HG02759 (cell line): ENCODE measurements around the gene RPS3.

Source experiments
- ATAC-seq: cut with Tn5 transposase; IDR thresholded peaks from one replicate; pipeline ENCODE4 v1.9.1; 2021; ENCODE audit warnings: mild to moderate bottlenecking, moderate library complexity; ENCODE audit not compliant: unreplicated experiment

Gene RPS3

DNA sequence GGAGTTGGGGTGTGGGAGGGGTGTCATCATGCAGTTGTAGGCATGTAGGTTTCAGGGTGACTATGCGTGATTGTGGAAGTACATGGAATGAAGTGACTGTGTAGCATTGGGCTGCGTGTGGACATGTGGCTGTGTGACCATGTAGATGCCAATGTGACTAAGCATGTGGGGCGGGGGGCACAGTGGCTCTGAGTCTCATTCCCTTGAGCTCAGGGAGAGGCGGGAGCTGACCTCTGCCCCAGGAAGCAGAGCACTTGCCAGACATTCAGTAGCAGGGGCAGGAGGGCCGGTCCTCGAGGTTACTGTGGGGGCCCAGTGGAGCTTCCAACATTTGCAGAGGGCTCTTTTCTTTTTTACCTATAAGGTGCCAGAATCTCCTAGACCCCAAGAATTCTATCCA is 34.1 kb downstream of the RPS3 start:
- ATAC-seq: no peak

DNA sequence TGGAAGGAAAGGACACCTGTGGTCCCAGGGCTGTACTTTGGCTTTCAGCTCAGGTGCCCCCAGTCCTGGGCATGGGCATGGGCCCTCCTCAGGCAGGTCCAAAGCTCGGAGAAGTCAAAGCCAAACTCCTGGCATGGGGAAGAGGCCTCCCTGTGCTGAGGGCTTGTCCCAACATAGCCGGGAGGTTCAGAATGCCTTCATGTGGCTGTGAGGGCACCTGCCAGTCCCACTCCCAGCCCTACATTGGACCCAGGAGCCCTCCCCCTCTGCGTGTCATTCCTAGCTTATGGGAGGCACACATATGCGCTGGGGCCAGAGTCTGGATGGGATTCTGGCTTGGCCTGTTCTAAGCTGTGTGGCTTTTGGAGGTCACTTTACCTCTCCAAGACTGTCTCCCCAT is 34.7 kb downstream of the RPS3 start:
- no peak for ATAC-seq

DNA sequence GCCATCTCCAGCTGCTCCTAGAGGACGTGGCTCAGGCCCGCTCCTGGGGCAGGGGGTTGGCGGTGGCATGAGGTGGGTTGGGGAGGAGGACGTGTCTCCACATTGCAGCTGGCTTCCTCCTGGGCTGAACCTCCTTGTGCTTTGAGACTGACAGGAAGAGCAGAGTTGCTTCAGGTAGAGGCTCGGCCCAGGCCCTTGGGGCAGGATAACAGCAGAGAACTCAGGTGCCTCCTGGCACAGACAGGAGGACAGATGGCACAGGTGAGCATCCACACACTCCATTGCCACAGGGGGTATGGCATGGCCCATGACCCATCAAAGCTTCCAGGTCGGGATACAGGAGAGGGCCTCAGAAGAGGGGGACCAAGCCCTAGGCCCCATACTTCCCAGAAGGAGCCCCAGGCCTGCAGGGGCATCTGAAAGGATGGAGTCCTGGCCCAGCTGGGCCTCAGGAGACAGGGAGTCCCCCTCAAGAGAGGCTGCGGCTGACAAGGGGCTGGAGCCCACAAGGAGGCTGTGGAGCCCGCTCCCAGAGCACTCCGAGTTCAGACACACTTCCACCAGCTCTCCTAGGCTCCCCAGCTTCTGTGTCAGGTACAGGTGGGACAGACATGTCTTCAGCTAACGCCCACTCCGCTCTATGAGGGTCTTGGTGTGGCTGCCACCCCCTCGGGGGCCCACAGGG is 35.7 kb downstream of the RPS3 start:
- no peak for ATAC-seq

DNA sequence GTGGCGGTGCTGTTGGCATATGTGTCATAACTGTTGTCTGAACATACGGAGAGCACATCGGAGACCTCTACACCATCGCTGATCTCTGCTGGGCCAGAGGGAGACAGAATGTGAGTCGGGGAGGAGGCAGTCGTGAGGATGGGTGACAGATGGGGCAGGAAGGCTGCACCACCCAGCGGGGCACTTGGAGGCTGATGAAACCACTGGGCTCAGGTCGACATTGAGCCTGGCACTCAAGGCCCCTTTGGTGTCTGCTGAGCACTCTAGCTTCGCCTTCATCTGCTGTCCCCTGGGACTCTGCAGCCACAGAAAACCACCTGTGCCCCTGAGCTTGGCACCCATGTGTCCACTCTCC is 36.2 kb downstream of the RPS3 start:
- no peak for ATAC-seq

DNA sequence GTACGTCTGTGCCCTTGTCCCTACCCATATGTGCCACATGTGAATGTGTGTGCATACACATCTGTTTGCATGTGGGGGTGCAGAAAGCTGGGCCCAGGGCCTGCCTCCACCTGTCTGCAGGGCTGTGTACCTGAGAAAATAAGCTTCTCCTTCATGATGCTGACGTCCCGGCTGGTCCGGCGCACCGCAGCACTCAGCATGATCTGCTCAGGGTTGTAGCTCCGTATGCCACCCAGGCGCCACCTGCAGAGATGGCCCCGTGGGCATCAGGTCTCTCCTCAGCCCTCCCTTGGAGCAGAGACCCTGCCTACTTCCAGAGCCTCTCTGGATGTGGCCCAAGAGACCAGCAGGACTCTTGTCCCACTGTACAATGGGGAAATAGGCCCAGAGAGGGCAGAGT is 37.5 kb downstream of the RPS3 start:
- no peak for ATAC-seq

DNA sequence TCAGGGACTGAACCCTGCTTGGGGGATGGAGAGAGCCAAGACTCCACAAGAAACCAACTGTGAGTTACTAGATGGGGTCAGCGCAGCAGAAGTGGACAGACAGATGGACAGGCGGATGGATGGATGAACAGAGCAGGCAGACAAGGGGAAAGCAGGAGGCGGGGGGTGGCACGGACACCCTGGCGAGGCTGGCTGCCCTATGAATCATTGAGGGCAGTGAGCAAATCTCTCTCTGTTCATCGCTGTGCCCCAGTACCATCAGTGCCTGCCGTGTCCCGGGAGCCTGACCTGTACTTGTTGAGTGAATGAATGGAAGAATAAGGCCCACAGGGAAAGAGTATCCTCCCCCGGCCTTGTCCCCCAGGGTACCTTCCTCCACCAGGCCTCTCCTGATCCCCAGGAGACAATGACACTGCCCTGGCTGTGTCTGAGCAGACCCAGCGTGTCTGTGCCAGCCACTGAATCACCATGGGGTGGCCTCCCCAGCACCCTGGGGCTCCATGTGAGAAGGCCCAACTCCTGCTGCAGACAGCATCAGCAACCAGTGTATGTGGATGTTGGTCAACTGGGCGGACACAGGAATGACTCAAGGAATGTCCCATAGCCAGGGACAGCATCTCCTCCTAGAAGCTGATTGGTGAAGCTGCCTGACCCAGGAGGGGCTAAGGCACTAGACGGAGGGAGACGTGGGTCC is 38.8 kb downstream of the RPS3 start:
- no peak for ATAC-seq

DNA sequence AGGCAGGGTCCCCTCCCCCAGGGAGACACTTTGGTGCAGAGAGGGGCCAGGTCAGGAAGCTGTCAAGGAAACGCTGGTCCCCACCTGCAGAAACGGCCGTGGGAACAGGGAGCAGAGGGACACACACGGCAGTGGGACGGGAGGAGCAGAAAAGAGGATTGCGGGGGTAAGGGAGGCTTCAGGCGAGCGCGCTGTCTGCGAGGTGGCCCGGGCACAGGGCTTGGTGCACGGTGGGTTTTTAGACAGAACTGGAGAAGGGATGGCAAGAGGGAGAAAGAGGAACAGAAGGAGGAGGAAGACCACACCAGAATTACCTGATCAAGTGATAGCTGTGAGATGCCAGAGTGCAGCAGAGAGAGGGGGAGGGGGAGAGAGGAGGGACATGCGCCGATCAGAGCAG is 39.7 kb downstream of the RPS3 start:
- no peak for ATAC-seq

DNA sequence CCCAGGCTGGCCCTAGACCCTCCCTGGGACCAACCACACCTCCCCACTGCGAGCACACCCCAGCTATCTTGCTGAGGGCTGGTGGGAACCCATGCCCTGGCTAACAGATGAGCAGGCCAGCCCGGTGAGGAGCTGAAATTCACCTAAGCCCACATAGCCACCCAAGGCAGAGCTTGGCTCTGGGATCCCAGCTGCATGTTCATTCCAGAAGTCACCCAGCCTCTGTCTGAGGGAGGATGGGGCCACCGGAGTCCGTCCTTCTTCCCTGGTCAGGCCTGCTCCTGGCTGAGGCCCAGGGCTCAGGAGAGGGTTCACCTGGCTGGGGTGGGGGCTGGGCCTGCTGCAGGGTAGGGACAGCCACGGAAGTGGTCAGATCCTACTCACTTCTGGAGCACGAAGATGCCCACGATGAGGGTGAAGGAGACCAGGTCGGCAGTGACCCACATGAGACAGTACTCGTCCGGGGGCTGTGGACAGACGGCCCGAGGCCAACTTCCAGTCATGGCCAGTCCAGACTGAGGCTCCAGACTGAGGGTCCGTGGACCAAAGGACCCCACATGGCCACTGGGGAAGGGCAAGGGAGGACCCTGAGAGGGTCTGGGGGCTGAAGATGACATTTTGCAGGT is 40.3 kb downstream of the RPS3 start:
- no peak for ATAC-seq

DNA sequence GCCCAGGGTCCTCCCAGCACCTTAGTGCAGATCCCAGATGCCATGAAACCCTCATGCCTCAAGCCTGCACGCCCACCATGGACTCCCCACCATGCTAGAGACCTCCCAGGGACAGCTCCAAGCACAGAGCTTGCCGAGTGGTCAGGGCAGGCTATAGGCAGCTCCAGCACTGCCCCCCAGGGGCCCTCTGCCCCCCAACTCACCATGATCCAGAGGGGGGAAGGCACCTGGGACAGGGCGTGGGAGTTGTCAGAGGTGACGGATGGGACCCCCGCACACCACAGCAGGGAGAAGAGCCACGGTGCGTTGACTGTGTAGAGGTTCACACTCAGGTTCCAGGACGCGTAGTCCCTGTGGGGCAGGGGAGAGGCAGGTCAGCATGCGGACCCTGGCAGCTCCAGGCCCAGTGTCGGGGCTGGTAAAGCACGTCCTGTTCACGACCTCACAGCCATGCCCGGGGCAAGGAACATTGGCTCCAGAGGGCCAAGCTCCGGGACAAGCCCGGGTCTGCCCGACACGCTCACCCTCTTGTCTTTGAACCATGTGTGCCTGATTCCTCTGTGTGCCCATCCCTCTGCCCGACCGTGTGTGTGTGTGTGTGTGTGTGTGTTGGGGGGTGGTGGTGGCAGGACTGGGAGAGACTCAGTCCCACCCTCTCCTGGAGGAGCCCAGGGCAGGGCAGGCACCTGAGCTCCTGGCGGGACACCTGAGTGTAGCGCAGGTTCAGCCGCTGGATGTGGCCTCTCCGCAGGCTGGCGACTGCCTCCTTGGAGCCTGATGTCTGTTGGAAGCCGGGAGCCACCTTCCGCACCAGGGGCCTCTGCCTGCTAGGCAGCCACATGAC is 41.9 kb downstream of the RPS3 start:
- no peak for ATAC-seq

DNA sequence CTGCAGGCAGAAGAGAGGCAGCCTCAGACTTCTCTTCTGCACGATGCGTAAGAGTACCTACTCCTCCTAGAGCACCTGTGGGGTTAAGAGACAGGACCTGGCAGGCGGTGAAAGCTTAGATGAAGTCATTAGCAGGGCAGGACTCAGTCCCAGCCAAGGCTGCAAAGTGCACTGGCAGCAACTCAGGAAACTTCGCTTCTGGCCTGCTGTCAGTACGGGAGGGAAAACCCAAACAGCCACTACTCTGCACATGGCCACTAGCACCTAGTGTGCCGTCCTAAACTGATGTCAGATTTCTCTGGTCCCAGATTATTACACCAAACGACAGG is 42.5 kb downstream of the RPS3 start:
- ATAC-seq: no peak

DNA sequence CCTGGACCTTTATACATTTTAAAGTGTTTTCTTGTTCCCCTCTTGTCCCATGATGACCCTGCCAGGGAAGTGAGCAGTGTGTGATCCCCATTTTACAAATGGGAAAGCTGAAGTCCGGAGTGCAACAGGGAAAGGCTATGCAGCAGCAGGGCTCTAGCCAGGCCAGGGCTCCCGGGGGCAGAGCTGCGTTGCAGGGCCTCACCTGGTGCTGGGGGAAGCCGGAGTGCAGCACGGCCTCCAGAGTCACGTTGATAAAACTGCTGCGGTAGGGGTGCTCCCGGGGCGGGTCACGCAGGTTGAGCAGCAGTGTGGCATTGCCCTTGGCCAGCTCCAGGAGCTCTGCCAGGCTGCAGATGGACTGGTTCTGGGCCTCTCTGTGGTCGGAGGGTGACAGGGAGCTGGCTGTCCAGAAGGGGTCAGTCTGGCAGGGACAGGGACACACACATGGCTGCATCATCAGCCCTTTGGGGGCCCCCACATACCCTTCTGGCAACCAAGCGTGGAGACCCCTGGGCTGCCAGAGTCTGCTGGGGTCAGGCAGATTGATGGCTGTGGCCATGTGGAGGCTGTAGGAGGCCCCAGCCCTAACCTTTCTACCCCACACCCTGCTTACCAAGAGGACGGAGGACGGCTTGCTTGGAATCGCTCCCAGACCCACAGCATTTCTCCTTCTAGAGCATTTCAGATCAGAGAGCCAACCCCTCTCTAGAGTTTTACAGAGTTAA is 43.0 kb downstream of the RPS3 start:
- no peak for ATAC-seq

DNA sequence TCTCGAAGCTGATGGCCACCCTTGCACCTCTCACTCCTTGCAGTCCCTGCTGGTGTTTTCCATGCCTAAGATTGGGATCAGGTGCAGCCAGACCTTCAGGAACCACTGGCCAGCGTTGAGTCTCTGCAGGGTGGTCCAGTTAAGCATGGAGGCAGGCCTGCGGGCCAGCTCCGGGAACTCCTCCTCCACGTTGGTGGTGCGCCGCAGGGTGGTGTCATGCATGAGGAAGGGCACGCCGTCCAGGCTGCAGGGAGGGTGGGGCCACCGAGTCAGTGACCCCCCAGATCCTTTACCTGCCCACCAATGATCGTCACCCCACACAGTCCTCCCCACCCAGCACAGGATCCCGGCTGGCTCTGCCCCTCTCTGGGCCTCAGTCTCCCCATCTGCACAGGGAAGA is 43.7 kb downstream of the RPS3 start:
- no peak for ATAC-seq

DNA sequence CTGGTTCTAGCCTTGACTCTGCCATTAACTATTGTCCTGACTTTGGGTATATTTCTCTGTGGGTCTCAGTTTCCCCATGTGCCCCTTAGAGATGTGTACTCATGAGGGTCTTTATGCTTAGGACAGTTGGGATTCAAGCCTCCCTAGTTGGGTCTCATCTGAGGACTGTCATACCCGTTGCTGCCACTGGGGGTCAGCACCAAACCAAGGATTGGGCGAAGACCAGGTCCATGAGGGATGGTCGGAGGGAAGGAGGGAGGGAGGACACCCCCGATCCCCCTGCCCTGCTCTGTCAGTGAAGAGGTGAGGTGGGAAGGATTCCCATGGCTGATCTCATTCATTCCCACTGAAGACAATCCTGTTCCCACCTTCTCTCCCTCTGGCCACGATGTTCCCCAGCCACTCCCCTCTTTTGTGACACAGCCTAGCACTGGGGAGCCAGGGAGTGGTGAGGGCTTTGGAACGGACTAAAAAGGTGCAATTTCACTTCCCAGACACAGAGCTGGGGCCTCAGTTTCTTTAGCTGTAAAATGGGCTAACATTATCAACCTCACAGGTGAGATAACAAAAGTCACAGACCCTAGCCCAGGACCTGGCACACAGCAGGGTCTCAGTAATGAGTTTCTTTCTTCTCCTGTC is 46.1 kb downstream of the RPS3 start:
- peak; percentile 71 for ATAC-seq

DNA sequence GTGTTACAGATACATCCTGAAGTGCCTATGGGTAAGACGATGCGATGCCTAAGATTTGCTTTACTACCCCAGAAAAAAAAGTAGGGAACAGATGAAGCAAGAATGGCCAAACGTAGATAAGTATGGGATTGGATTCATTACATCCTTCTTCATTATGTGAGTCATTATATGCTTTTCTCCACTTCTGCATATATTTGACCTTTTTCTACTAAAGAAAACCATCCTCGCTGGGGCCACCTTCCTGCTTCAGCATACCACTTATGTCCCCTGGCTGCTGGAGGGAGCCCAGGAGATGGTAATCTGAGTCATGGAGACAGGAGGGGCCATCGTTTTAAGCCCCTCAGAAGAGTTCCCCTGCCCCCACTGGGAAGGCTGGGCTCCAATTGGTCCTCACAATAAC is 48.1 kb downstream of the RPS3 start:
- no peak for ATAC-seq

DNA sequence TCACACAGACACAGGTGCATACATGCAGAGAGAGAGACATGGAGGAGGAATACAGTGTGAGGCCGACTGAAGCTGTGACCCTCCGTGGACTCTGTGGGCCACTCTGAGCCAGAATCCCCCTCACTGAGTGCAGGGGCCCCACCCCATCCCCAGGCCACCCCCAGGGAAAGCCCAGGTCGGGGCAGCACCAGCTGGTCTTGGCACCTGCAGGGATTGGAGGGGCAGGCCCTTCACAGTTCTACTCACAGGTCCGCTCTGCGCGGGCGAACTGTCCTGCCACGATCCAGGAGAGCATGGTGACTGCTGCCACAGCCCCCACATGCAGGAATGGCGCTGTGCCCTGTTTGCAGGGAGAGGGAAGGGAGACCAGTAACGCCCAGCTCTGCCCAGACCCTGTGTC is 50.0 kb downstream of the RPS3 start:
- ATAC-seq: no peak

DNA sequence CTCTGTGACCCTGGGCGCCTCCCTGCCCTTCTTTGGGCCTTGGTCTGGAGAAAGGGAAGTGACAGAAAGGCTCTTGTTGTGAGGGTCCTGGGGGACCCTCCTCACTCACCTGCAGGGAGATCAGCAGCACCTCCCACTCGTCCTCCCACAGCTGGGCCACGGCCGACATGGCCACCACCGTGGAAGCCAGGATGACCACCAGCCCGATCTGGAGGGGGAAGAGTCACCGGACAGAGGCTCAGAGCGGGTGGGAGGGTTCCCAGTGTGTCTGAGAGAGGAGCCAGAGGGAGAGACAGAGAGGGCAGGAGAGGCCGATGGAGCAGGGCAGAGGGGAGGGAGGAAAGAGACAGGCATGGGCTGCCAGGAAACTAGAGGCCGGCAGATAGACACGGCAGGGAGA is 50.5 kb downstream of the RPS3 start:
- no peak for ATAC-seq

DNA sequence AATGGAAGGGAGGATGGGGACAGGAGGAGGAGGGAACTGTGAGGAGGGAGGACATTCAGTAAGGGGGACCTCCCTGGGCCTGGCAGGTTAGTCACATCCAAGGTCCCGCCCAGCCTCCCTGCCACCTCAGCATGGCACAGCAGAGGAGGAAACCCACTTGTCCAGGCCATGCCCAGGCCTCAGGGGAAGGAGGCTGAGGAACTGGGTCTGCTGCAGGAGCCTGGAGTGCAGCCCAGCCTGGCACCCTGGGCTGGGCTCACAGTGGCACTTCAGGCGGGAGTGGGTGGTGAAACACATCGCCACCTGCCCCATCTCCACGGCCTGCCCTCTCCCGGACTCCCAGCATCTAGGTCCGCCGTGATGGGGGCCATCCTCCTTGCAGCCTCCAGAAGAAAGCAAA is 50.9 kb downstream of the RPS3 start:
- no peak for ATAC-seq

DNA sequence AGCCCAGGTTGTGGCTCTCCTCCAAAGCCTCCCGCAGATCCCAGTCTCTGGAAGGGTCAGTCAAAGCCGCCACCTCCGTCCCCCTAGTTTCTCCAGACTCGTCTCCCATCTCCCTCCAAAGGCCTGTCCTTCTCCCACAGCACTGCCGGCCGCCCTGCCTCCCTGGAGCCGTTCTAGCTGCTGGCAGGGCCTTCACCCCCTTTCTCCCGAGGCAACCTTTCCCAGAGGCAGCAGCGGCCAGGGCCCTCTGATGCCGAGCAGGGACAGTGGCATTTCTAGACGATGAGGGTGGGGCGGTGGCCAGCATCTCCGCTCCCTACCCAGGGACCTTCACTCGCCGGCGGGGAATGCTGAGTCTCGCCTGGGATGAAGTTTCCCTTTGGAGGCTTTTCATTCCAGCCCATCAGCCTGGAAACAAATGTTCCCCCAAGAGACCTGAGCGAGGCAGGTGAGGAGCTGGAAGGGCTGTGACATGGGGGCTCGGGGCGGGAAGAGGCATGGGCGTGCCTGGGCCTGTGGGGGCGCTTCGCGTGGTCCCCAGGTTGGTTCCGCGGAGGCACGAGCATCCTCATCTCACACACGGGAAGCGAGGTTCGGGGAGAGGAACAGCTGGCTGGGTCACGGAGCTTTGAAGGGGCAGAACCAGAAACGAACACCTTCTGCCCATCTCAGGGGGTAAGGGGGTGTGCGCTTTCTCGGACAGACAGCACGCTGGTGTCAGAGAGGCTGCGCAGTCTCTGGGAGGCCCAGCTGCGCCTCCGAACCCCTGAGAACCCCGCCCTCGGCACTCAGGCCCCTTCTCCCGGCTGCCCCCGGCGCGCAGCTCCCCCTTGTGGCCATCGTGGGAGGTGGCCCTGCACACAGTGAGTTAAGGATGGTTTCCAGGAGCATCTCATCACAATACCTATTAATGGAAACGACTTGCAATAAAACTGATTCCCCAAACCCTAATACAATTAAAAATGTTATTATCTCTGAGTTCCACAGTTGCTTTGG is 51.8 kb downstream of the RPS3 start:
- no peak for ATAC-seq

DNA sequence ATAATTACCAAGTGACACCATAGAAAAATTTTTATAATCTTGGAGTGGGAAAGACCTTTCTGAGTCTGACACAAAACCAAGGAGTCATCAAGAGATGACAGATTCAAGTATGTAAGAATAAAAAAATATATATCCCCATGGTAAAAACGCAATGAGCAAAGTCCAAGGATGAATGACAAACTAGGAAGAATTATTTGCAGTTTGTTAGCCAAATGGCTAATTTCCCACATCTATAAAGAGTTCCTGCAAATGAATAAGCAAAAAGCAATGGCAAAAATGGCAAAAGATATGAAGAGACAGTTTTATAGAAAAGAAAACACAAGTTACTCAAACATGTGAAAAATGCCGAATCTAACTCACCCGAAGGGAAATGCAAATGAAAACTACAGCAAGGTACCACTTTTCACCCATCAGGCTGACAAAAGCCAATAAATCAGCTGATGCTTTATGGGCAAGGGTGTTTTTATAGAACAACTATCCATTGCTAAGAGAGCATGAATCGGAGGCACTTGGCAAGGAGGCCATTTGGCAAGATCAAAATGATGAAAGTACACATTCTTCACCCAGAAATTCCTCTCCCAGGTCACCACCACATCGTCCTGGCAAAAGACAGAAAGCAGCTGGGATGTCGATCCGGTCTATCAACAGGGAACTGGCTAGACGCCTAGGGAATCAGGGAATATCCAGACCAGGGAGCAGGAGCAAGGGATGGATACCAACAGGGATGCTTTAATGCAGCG is 54.8 kb downstream of the RPS3 start:
- ATAC-seq: no peak
